HepG2 (cell line): ENCODE results near the gene ZNF697.
"Not testable (repeated sequence)": the region's sequence is repeated elsewhere in the genome, so short reads cannot be mapped to it uniquely, and the experiment has no call there.

Source experiments
- CAMTA2 ChIP-seq: sonication (generic); formaldehyde crosslinking; IDR thresholded peaks from 2 replicates; pipeline ENCODE4 v1.4.0; 2020; ENCODE audit warnings: mild to moderate bottlenecking, missing genetic modification reagents, borderline replicate concordance
- CTCF ChIP-seq: sonication (generic); formaldehyde crosslinking; IDR thresholded peaks from 2 replicates; pipeline ENCODE4 v1.5.0; 2020; ENCODE audit warnings: mild to moderate bottlenecking, missing genetic modification reagents, moderate library complexity
- HDAC2 ChIP-seq: sonication (generic); formaldehyde crosslinking; IDR thresholded peaks from 2 replicates; pipeline ENCODE4 v1.4.0; 2020; ENCODE audit warnings: missing genetic modification reagents
- HNRNPL ChIP-seq: fragments of 200-400 bp; formaldehyde crosslinking; IDR thresholded peaks from 2 replicates; pipeline ENCODE4 v1.6.1; 2017; ENCODE audit warnings: mild to moderate bottlenecking, low read depth, low read length
- HNRNPLL ChIP-seq: fragments of 200-400 bp; formaldehyde crosslinking; IDR thresholded peaks from 2 replicates; pipeline ENCODE4 v1.6.1; 2017; ENCODE audit warnings: mild to moderate bottlenecking, low read depth, low read length; ENCODE audit not compliant: poor library complexity, severe bottlenecking
- MAX ChIP-seq: IDR thresholded peaks from 2 replicates; pipeline ENCODE4 v1.6.1; 2012; ENCODE audit warnings: inconsistent platforms
- MEF2D ChIP-seq: sonication (generic); formaldehyde crosslinking; IDR thresholded peaks from 2 replicates; pipeline ENCODE4 v1.5.1; 2020; ENCODE audit warnings: mild to moderate bottlenecking, missing genetic modification reagents
- ZNF280B ChIP-seq: sonication (generic); formaldehyde crosslinking; IDR thresholded peaks from 2 replicates; pipeline ENCODE4 v1.5.0; 2020; ENCODE audit warnings: missing genetic modification reagents, mild to moderate bottlenecking, borderline replicate concordance
- ZNF430 ChIP-seq: sonication (generic); formaldehyde crosslinking; IDR thresholded peaks from 2 replicates; pipeline ENCODE4 v1.9.0; 2021; ENCODE audit warnings: mild to moderate bottlenecking, missing genetic modification reagents

GRCh38 chr1:119608816-119609215 is 39.2 kb downstream of the ZNF697 start:
- not testable (repeated sequence) for TF ChIP-seq HNRNPLL; CTCF (CRISPR knock-in tag); HDAC2 (CRISPR knock-in tag); HNRNPL; CAMTA2 (CRISPR knock-in tag); MAX; MEF2D (CRISPR knock-in tag); ZNF430 (CRISPR knock-in tag); ZNF280B
